ENCODE results near the gene GRN. TPM values are rescaled to one million over a fixed set of nuclear protein-coding genes. Genes with fewer than 3 reads are reported as not detected.
A peak's percentile ranks its signal among the peaks of the same experiment; 100 is the strongest.

Gene GRN
- total and polyA plus RNA-seq, 2 of the 13 experiments (the other 11 are each of a cell fraction or from before 2014, with no cell fraction given), result 86.6 to 143 TPM

- CTCF ChIA-PET (ENCODE audit: low intra/inter-chr PET ratio, low total read pairs), result no interaction called here
Measured at GRCh38 chr17:44360144-44360533, 15.0 kb downstream of the GRN start.

GRCh38 chr17:44360826-44361225, 15.7 kb downstream of the GRN start:
- H3K9ac ChIP-seq (ENCODE audit: insufficient read depth, low read depth, low read length), result no peak overlapping the region
- in situ Hi-C loops (cut with HindIII; ENCODE audit: extremely low pct_ligation_motif_present, low pct_unique_long_range_greater_than_20kb) (no loop called here), intact Hi-C loops (cut with micrococcal nuclease; ENCODE audit: unreplicated experiment) (no loop called here)
- no peak overlapping the region for H3K27ac ChIP-seq (ENCODE audit: extremely low read length, insufficient read depth, low read length)
- POLR2A ChIA-PET, result no interaction called here
- no peak overlapping the region; the same call in 1 of the 2 replicates for H3K4me2 ChIP-seq (ENCODE audit: low read depth, low read length)
- CTCF ChIA-PET (ENCODE audit: low intra/inter-chr PET ratio, low total read pairs), result no interaction called here
- TF ChIP-seq ZNF790 (CRISPR knock-in tag; IDR thresholded peaks at IDR 0.05; ENCODE audit: borderline replicate concordance) (no peak), TFAP4 (IDR thresholded peaks at IDR 0.05; ENCODE audit: borderline replicate concordance, low read depth) (0 out of 2 replicates have a peak, but pooled peaks have one; percentile 52), RFX3 (CRISPR knock-in tag; IDR thresholded peaks at IDR 0.05) (peak; percentile 66), RFX1 (IDR thresholded peaks at IDR 0.05) (peak; percentile 43; the same call in 1 of the 2 replicates), PPARG (CRISPR knock-in tag; conservative IDR thresholded peaks at IDR 0.05) (no peak)
- no peaks in the 10 kb centered on the region for H3K36me3 ChIP-seq (replicated peaks in 1 of 2; ENCODE audit: control insufficient read depth in 1 of 2, insufficient read depth in 2 of 2, low read length in 2 of 2)
- FAIRE-seq (no peak), DNase-seq (ENCODE audit: low spot score) (no peak), ATAC-seq (no peak)
- H3K4me1 ChIP-seq (ENCODE audit: insufficient read depth, low read length), result peaks cover 40% of the 10 kb centered on the region
- no TSS peak for BruUV-seq (replicated peaks)
- 45% methylated on average over 5 of the region's 5 CpGs for WGBS (ENCODE audit: low lambda C conversion rate)
- H3K79me2 ChIP-seq (ENCODE audit: insufficient read depth, low read length), result no peaks in the 10 kb centered on the region
- H4K20me1 ChIP-seq (ENCODE audit: insufficient read depth, low read length), result no peaks in the 10 kb centered on the region
- no peaks in the 10 kb centered on the region for H3K9me3 ChIP-seq (ENCODE audit: low read length)
- no peak overlapping the region for H2AFZ ChIP-seq (ENCODE audit: low read length)
- H3K4me3 ChIP-seq (replicated peaks in 1 of 3; ENCODE audit: insufficient read depth in 1 of 3, low read depth in 2 of 3, low read length in 3 of 3), result no peak overlapping the region
- H3K27me3 ChIP-seq (ENCODE audit: control insufficient read depth in 1 of 2, insufficient read depth in 2 of 2, low read length in 2 of 2), result peaks cover 1 to 14% of the 10 kb centered on the region in 2 experiments; a peak in 3 of 5 replicates

More at GRCh38 chr17:44360144-44360533, 15.0 kb downstream of the GRN start:
- in situ Hi-C loops (cut with HindIII; ENCODE audit: extremely low pct_ligation_motif_present, low pct_unique_long_range_greater_than_20kb) (no loop called here), intact Hi-C loops (cut with micrococcal nuclease; ENCODE audit: unreplicated experiment) (no loop called here)
- ATAC-seq (no peak), DNase-seq (ENCODE audit: low spot score) (no peak), FAIRE-seq (no peak)
- no peaks in the 10 kb centered on the region for H3K9me3 ChIP-seq (ENCODE audit: low read length)
- no peak overlapping the region for H2AFZ ChIP-seq (ENCODE audit: low read length)
- H3K79me2 ChIP-seq (ENCODE audit: insufficient read depth, low read length), result no peaks in the 10 kb centered on the region
- no peak overlapping the region for H3K4me2 ChIP-seq (ENCODE audit: low read depth, low read length)
- H3K27ac ChIP-seq (ENCODE audit: extremely low read length, insufficient read depth, low read length), result no peak overlapping the region
- no peak overlapping the region for H3K9ac ChIP-seq (ENCODE audit: insufficient read depth, low read depth, low read length)
- no peak for TF ChIP-seq PHF21A (CRISPR knock-in tag; IDR thresholded peaks at IDR 0.05)
- peak; percentile 38; the same call in 1 of the 2 replicates for TF ChIP-seq ZNF629 (CRISPR knock-in tag; conservative IDR thresholded peaks at IDR 0.05)
- H3K4me3 ChIP-seq (replicated peaks in 1 of 3; ENCODE audit: insufficient read depth in 1 of 3, low read depth in 2 of 3, low read length in 3 of 3), result no peak overlapping the region
- H4K20me1 ChIP-seq (ENCODE audit: insufficient read depth, low read length), result no peaks in the 10 kb centered on the region
- POLR2A ChIA-PET, result interaction anchor here (1.8 kb wide), 1 partner anchor 9 kb away, joined by 5 read pairs; no protein-coding TSS in a partner anchor
- H3K4me1 ChIP-seq (ENCODE audit: insufficient read depth, low read length), result peaks cover 36% of the 10 kb centered on the region
- peaks cover 7 to 21% of the 10 kb centered on the region in 2 experiments; a peak in 4 of 5 replicates for H3K27me3 ChIP-seq (ENCODE audit: control insufficient read depth in 1 of 2, insufficient read depth in 2 of 2, low read length in 2 of 2)
- H3K36me3 ChIP-seq (replicated peaks in 1 of 2; ENCODE audit: control insufficient read depth in 1 of 2, insufficient read depth in 2 of 2, low read length in 2 of 2), result no peaks in the 10 kb centered on the region
- 50% methylated on average over 6 of the region's 6 CpGs for WGBS (ENCODE audit: low lambda C conversion rate)
- no TSS peak for BruUV-seq (replicated peaks)
